ENCODE measurements around the gene STARD10. TPM values are rescaled to one million over a fixed set of nuclear protein-coding genes. Genes with fewer than 3 reads are reported as not detected.

The STARD10 gene
- total RNA-seq, 1 experiment from 2014 or later: 10.8 TPM

- no peak for DNase-seq (ENCODE audit: low read depth in 1 of 2, low spot score in 2 of 2)
- Histone ChIP-seq H3K4me3 (no peak overlapping the region), H3K27ac (no peak overlapping the region), H3K9me3 (replicated peaks) (no peaks in the 10 kb centered on the region), H3K36me3 (no peaks in the 10 kb centered on the region), H3K4me1 (replicated peaks) (no peaks in the 10 kb centered on the region; the same call in 1 of the 2 replicates), H3K27me3 (replicated peaks) (no peaks in the 10 kb centered on the region)
Observed at GRCh38 chr11:72742513-72743320, 51.1 kb downstream of the STARD10 start.

DNA sequence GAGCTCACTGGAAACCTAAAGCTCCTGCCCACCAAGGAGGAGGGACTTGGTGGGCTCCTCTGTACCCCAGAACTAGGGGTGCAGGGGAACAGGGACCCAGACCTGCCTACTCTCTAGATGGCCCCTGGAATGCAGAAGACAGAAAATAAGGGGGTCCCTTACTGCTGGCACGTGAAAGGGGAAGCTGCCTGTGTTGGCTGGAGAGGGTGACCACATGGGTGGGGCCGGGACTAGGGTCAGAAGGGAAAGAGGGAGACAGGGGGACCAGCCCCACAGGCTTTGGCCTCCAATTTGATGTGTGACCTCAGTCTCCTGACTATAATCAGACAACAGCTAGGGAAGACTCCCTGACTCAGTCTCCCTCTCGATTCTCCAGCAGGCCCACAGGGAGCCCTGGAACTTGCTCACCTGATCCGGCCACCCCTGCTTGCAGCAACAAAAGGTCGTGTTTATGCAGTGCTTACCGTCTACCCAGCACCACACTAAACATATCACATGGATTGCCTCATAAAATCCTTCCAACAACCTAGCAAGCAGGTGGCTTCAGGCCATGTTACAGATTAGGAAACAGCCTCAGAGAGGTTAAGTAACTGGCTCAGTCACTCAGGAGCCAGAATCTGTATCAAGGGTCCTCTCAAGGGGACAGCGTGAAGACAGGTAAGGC, 51.9 kb downstream of the STARD10 start:
- no peak overlapping the region for H3K27ac ChIP-seq
- peaks cover under 1% of the 10 kb centered on the region; the same call in 1 of the 2 replicates for H3K4me1 ChIP-seq (replicated peaks)
- H3K9me3 ChIP-seq (replicated peaks): no peaks in the 10 kb centered on the region
- H3K4me3 ChIP-seq: no peak overlapping the region
- DNase-seq (ENCODE audit: low read depth in 1 of 2, low spot score in 2 of 2): no peak
- H3K27me3 ChIP-seq (replicated peaks): no peaks in the 10 kb centered on the region
- no peaks in the 10 kb centered on the region for H3K36me3 ChIP-seq

DNA sequence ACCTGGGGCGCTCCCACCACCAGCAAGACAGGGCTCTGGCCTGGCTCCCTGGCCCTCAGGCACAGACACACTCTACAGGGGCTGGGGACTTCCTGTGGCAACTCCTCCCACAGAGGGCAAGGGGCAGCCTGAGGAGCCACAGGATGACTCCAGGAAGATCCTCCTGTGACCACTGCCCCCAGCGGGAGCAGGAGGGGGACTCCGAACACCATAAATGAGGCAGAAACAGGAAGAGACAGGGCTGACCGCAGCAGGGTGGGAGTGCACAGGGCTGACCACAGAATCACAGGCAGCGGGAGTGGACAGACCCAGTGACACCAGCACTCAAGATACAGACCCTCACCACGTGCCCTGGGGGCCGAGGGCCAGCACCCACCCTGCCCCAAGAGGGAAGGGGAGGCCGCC, 52.4 kb downstream of the STARD10 start:
- peaks cover 6% of the 10 kb centered on the region for H3K4me1 ChIP-seq (replicated peaks)
- DNase-seq (ENCODE audit: low read depth in 1 of 2, low spot score in 2 of 2): no peak
- no peaks in the 10 kb centered on the region for H3K36me3 ChIP-seq
- H3K4me3 ChIP-seq: no peak overlapping the region
- H3K27ac ChIP-seq: no peak overlapping the region
- no peaks in the 10 kb centered on the region for H3K27me3 ChIP-seq (replicated peaks)
- no peaks in the 10 kb centered on the region for H3K9me3 ChIP-seq (replicated peaks)

- peaks cover 9% of the 10 kb centered on the region for H3K4me1 ChIP-seq (replicated peaks)
Observed at GRCh38 chr11:72740562-72741428, 53.1 kb downstream of the STARD10 start.

GRCh38 chr11:72740060-72740424, 53.8 kb downstream of the STARD10 start:
- no peak overlapping the region for H3K4me3 ChIP-seq
- peaks cover 9% of the 10 kb centered on the region for H3K4me1 ChIP-seq (replicated peaks)
- no peak overlapping the region for H3K27ac ChIP-seq
- no peak for DNase-seq (ENCODE audit: low read depth in 1 of 2, low spot score in 2 of 2)
- H3K36me3 ChIP-seq: no peaks in the 10 kb centered on the region
- H3K27me3 ChIP-seq (replicated peaks): no peaks in the 10 kb centered on the region
- no peaks in the 10 kb centered on the region for H3K9me3 ChIP-seq (replicated peaks)

More at GRCh38 chr11:72740562-72741428, 53.1 kb downstream of the STARD10 start:
- no peak overlapping the region for H3K4me3 ChIP-seq
- no peaks in the 10 kb centered on the region for H3K9me3 ChIP-seq (replicated peaks)
- H3K27me3 ChIP-seq (replicated peaks): no peaks in the 10 kb centered on the region
- DNase-seq (ENCODE audit: low read depth in 1 of 2, low spot score in 2 of 2): no peak
- no peaks in the 10 kb centered on the region for H3K36me3 ChIP-seq
- H3K27ac ChIP-seq: no peak overlapping the region

DNA sequence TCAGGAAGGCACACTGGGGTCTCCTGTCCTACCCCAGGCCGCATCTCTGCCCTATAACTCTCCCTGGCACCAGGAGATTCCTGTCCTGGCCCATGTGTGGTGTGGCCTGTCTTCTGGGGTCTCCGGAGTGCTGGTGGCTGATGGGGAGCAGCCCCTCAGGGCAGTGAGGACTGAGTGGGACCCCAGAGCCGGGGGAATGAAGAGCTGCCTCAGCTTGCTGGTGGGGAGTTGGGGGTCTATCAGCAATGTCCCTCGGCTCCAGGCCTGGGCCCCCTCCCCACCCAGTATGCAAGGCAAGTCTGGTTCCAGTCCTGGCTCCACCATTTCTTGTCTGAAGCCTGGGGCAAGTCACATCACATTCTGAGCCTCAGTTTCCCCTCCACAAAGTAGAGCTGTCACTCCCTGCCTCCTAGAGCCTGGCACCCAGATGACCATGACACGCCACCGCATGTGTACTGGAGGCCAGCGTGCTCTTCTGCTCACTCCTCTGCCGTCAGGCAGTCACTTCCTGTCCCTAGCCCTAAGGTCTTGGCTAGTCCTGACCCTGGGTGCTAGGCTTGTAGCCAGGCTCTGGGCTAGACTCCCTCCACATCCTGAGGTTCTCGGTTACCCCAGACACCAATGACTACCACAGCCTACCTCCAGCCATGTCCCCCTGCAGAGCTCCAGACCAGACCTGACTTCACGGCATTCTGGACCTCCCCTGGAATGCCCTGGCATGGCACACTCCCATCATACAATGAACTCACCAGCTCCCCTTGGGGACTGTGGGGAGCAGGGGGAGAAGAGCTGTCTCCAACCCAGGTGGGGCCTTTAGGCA, 54.4 kb downstream of the STARD10 start:
- Histone ChIP-seq H3K9me3 (replicated peaks) (no peaks in the 10 kb centered on the region), H3K27me3 (replicated peaks) (no peaks in the 10 kb centered on the region), H3K4me1 (replicated peaks) (peaks cover 9% of the 10 kb centered on the region), H3K36me3 (no peaks in the 10 kb centered on the region), H3K4me3 (no peak overlapping the region), H3K27ac (no peak overlapping the region)
- DNase-seq (ENCODE audit: low read depth in 1 of 2, low spot score in 2 of 2): no peak

DNA sequence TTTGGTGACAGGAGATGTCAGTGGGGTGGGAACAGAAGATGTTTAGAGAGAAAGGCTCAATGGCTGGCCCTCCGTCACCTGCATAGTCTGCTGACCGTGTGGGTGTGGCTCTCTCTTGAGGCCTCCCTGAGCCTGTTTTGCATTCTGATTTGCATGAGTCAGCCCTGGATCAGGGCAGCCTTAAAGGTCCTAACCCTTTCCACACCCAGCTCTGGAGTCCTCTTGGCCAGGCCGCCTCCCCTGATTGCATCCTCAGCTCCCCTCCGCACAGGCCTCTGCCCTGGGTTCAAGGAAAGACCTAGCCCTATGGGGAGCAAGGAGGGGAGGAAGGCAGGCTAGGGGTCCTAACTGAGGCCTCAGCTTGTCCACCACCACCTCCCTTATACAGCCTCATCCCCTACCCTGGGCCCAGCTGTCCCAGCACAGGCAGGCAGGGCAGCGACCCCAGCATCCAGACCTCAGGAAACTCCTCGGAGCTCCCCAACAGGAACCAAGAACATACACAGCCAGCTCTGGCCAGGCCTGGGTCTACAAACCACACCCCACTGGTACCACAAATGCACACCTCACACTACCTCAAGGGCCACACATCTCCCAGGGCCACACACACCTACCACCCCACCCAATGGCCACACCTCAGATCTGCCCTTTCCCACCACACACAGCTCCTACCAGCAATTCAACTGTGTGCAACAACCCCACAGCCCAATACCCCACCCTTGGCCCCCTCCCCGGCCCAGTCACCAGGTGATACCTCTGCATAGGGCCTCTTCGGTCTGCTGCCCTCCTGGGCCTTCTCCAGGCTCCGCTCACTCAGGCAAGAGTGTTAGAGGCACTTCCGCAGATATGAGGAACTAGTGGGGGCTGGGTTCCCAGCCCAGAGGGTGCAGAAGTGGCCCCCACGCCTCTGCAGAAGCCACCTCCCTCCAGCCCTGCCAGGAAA, 55.4 kb downstream of the STARD10 start:
- no peak for DNase-seq (ENCODE audit: low read depth in 1 of 2, low spot score in 2 of 2)
- Histone ChIP-seq H3K36me3 (no peaks in the 10 kb centered on the region), H3K9me3 (replicated peaks) (no peaks in the 10 kb centered on the region), H3K27ac (no peak overlapping the region), H3K27me3 (replicated peaks) (no peaks in the 10 kb centered on the region), H3K4me3 (no peak overlapping the region), H3K4me1 (replicated peaks) (peaks cover 9% of the 10 kb centered on the region)

- Histone ChIP-seq H3K4me3 (no peak overlapping the region), H3K27ac (no peak overlapping the region), H3K27me3 (replicated peaks) (no peaks in the 10 kb centered on the region), H3K36me3 (no peaks in the 10 kb centered on the region), H3K9me3 (replicated peaks) (no peaks in the 10 kb centered on the region), H3K4me1 (replicated peaks) (peaks cover 9% of the 10 kb centered on the region)
- DNase-seq (ENCODE audit: low read depth in 1 of 2, low spot score in 2 of 2): no peak
Observed at GRCh38 chr11:72737336-72737735, 56.5 kb downstream of the STARD10 start.

DNA sequence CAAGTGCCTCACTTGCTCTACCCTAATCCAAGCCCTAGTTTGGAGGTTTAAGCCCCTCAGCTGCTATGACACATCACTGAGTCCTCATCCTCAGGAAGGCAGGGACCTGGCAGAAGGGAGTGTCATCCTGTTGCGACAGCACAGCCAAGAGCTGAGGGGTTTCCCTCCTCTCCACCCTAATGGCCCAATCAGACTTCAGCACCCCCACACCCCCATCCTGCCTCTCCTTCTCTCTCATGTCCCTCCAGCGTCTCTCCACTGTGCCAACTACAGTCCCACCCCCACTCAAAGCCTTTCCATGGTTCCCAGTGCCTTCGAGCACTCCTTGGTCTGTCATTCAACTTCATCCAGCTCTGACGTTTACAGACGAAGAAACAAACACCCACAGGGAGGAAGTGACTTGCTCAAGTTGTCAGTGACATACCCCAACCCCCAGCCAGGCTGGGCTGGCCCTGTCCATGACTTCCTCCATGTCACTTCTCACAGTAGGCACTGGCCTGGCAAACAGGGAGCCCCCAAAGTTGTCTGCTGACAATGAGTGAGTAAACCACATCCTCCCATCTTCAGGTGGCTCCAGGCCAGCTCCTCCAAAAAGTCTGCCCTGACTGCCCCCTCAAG, 57.3 kb downstream of the STARD10 start:
- H3K4me1 ChIP-seq (replicated peaks): peaks cover 9% of the 10 kb centered on the region
- H3K36me3 ChIP-seq: no peaks in the 10 kb centered on the region
- no peak overlapping the region; the same call in 1 of the 2 replicates for H3K27ac ChIP-seq
- no peak for DNase-seq (ENCODE audit: low read depth in 1 of 2, low spot score in 2 of 2)
- no peak overlapping the region for H3K4me3 ChIP-seq
- no peaks in the 10 kb centered on the region for H3K9me3 ChIP-seq (replicated peaks)
- H3K27me3 ChIP-seq (replicated peaks): no peaks in the 10 kb centered on the region

- H3K4me1 ChIP-seq (replicated peaks): peaks cover 9% of the 10 kb centered on the region
- H3K36me3 ChIP-seq: no peaks in the 10 kb centered on the region
- no peak for DNase-seq (ENCODE audit: low read depth in 1 of 2, low spot score in 2 of 2)
- no peak overlapping the region for H3K4me3 ChIP-seq
- H3K27me3 ChIP-seq (replicated peaks): no peaks in the 10 kb centered on the region
- H3K27ac ChIP-seq: no peak overlapping the region
- H3K9me3 ChIP-seq (replicated peaks): no peaks in the 10 kb centered on the region
Observed at GRCh38 chr11:72735495-72736027, 58.3 kb downstream of the STARD10 start.

- Histone ChIP-seq H3K4me1 (replicated peaks) (peaks cover 9% of the 10 kb centered on the region), H3K9me3 (replicated peaks) (no peaks in the 10 kb centered on the region), H3K4me3 (no peak overlapping the region), H3K27me3 (replicated peaks) (no peaks in the 10 kb centered on the region), H3K27ac (no peak overlapping the region), H3K36me3 (no peaks in the 10 kb centered on the region)
- DNase-seq (ENCODE audit: low read depth in 1 of 2, low spot score in 2 of 2): no peak
Observed at GRCh38 chr11:72732329-72732728, 61.5 kb downstream of the STARD10 start.

GRCh38 chr11:72730737-72731136, 63.1 kb downstream of the STARD10 start:
- DNase-seq (ENCODE audit: low read depth in 1 of 2, low spot score in 2 of 2): no peak

More at GRCh38 chr11:72730737-72731136, 63.1 kb downstream of the STARD10 start:
- Histone ChIP-seq H3K4me1 (replicated peaks) (no peaks in the 10 kb centered on the region), H3K4me3 (no peak overlapping the region), H3K27me3 (replicated peaks) (no peaks in the 10 kb centered on the region), H3K36me3 (no peaks in the 10 kb centered on the region), H3K27ac (no peak overlapping the region), H3K9me3 (replicated peaks) (no peaks in the 10 kb centered on the region)
